ENCODE measurements around the gene TOX2. TPM values are rescaled to one million over a fixed set of nuclear protein-coding genes. Genes with fewer than 3 reads are reported as not detected.

The TOX2 gene
- total RNA-seq, 5 donors from 2014 or later (not counting 1 experiment from before 2014, with no cell fraction given) = 0.38 to 3.0 (median 1.6) TPM

DNA sequence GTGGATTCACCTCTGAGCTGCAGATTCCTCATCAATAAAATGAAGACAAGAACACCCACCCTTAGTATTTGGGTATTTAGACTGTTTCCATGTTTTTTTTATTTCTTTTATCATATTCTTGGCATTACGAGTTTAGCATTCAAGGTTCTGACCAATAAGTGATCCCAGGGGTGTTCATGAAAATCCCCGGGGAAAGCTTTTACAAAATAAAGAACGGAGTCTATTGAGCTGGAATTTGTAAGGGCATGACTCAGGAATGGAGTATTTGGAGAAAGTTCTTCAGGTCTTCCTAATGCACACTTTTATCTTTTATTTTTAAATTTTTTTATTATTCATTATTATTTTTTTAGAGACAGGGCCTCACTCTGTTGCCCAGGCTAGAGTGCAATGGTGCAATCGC lies 19.4 kb upstream of the TOX2 start:
- no CpG with 5 or more reads among the region's 4 CpGs for WGBS (ENCODE audit: insufficient coverage)
- ATAC-seq (replicated peaks in 1 of 4) (no peak), DNase-seq (no peak)
- Histone ChIP-seq H3K36me3 (ENCODE audit: control insufficient read depth in 2 of 2, extremely low read depth in 1 of 2, insufficient read depth in 1 of 2, low read length in 1 of 2) (no peaks in the 10 kb centered on the region), H3K4me1 (ENCODE audit: control insufficient read depth in 1 of 2, extremely low read depth in 1 of 2, insufficient read depth in 2 of 2, low read length in 2 of 2) (no peaks in the 10 kb centered on the region), H3K4me3 (ENCODE audit: control insufficient read depth in 1 of 2, extremely low read depth in 1 of 2, low read length in 1 of 2) (no peak overlapping the region), H3K27ac (ENCODE audit: low read length) (no peak overlapping the region), H3K27me3 (replicated peaks in 1 of 2; ENCODE audit: control insufficient read depth in 2 of 2, extremely low read depth in 1 of 2, insufficient read depth in 2 of 2, low read length in 1 of 2) (peaks cover 0 to 17% of the 10 kb centered on the region in 2 experiments), H3K9me3 (peaks cover 2% of the 10 kb centered on the region)
- Mint-ChIP-seq H3K27me3 (peaks cover 0 to 8% of the 10 kb centered on the region in 2 donors), H3K27ac (no peak overlapping the region), H3K36me3 (no peaks in the 10 kb centered on the region), H3K9me3 (peaks cover 11 to 26% (median 15%) of the 10 kb centered on the region in 3 donors), H3K4me1 (no peaks in the 10 kb centered on the region), H3K4me3 (no peak overlapping the region)
- CTCF ChIA-PET = no interaction called here
- POLR2A ChIA-PET = no interaction called here

DNA sequence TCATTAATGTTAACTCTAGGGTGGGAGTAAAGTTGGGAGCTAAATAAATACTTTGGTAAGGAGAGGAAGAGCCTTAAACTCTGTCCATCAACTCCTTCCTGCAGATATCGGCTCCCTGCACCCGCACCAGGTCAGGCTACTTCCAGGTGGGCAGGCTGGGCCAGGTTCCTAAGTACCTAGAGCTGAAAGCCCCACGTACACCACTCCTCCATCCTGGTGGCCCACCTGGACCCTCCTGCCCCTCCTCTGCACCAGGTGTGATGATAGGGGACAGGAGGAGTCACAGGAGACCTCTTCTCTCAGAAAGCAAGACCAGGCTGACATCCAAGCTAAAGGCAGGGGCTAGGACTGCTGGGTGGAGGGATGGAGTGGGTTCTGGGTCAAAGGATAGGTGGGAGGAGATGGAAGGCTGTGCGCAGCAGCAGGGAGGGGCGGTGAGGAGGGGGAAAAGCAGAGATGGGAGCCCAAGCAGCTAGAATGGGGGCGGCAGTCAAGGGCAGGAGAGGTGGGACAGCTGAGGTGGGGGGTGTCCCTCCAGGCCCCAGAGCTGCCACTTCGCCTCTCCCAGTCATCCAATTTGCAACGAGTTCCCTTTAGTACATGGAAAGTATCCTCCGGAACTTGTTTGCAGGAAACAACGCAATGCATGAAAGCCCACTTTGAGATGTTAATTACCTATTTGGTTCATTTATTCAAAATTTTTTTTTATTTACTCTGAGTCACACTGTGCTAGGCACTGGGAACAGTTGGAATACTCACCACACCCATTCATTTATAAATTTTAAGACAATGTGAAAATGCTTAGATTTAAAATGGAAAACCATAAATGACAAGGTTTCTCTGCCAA lies 15.2 kb upstream of the TOX2 start:
- Mint-ChIP-seq H3K9me3 (peaks cover 0 to 8% (median 3%) of the 10 kb centered on the region in 3 donors), H3K4me3 (no peak overlapping the region), H3K4me1 (peaks cover 0 to 12% (median 0%) of the 10 kb centered on the region in 3 donors), H3K27ac (no peak overlapping the region), H3K27me3 (peaks cover 0 to 7% of the 10 kb centered on the region in 2 donors), H3K36me3 (no peaks in the 10 kb centered on the region)
- H3K4me3 ChIP-seq (ENCODE audit: control insufficient read depth in 1 of 2, extremely low read depth in 1 of 2, low read length in 1 of 2) = no peak overlapping the region
- ChIA-PET POLR2A (interaction anchor here in 1 of 2 donors (0.7 kb wide), 1 partner anchor 393 kb away, joined by 3 read pairs; no protein-coding TSS in a partner anchor), CTCF (no interaction called here)
- no peaks in the 10 kb centered on the region for H3K4me1 ChIP-seq (ENCODE audit: control insufficient read depth in 1 of 2, extremely low read depth in 1 of 2, insufficient read depth in 2 of 2, low read length in 2 of 2)
- peaks cover 0 to 17% of the 10 kb centered on the region in 2 experiments for H3K27me3 ChIP-seq (replicated peaks in 1 of 2; ENCODE audit: control insufficient read depth in 2 of 2, extremely low read depth in 1 of 2, insufficient read depth in 2 of 2, low read length in 1 of 2)
- no peaks in the 10 kb centered on the region for H3K36me3 ChIP-seq (ENCODE audit: control insufficient read depth in 2 of 2, extremely low read depth in 1 of 2, insufficient read depth in 1 of 2, low read length in 1 of 2)
- DNase-seq (no peak), ATAC-seq (replicated peaks in 1 of 4) (no peak)
- H3K9me3 ChIP-seq = no peaks in the 10 kb centered on the region
- H3K27ac ChIP-seq (ENCODE audit: low read length) = no peak overlapping the region
- WGBS (ENCODE audit: insufficient coverage) = 76% methylated on average over 3 of the region's 10 CpGs

- WGBS (ENCODE audit: insufficient coverage) = 80% methylated on average over 2 of the region's 5 CpGs
- CTCF ChIA-PET = interaction anchor here in 1 of 2 donors (0.7 kb wide), 1 partner anchor 127 kb away, joined by 7 read pairs; no protein-coding TSS in a partner anchor
- H3K9me3 ChIP-seq = no peaks in the 10 kb centered on the region
- POLR2A ChIA-PET = no interaction called here
- DNase-seq (no peak), ATAC-seq (replicated peaks in 1 of 4) (no peak)
- Mint-ChIP-seq H3K27me3 (peaks cover 0 to 6% of the 10 kb centered on the region in 2 donors), H3K36me3 (no peaks in the 10 kb centered on the region), H3K4me1 (peaks cover 0 to 12% (median 0%) of the 10 kb centered on the region in 3 donors), H3K27ac (no peak overlapping the region), H3K4me3 (no peak overlapping the region), H3K9me3 (peaks cover 0 to 8% (median 3%) of the 10 kb centered on the region in 3 donors)
- no peaks in the 10 kb centered on the region for H3K4me1 ChIP-seq (ENCODE audit: control insufficient read depth in 1 of 2, extremely low read depth in 1 of 2, insufficient read depth in 2 of 2, low read length in 2 of 2)
- H3K27ac ChIP-seq (ENCODE audit: low read length) = no peak overlapping the region
- no peak overlapping the region for H3K4me3 ChIP-seq (ENCODE audit: control insufficient read depth in 1 of 2, extremely low read depth in 1 of 2, low read length in 1 of 2)
- peaks cover 0 to 17% of the 10 kb centered on the region in 2 experiments for H3K27me3 ChIP-seq (replicated peaks in 1 of 2; ENCODE audit: control insufficient read depth in 2 of 2, extremely low read depth in 1 of 2, insufficient read depth in 2 of 2, low read length in 1 of 2)
- no peaks in the 10 kb centered on the region for H3K36me3 ChIP-seq (ENCODE audit: control insufficient read depth in 2 of 2, extremely low read depth in 1 of 2, insufficient read depth in 1 of 2, low read length in 1 of 2)
These were observed 14.6 kb upstream of the TOX2 start for GRCh38 chr20:43900121-43900466.

- Mint-ChIP-seq H3K27ac (no peak overlapping the region), H3K4me3 (no peak overlapping the region), H3K9me3 (peaks cover 0 to 8% (median 3%) of the 10 kb centered on the region in 3 donors), H3K36me3 (no peaks in the 10 kb centered on the region), H3K27me3 (peaks cover 0 to 6% of the 10 kb centered on the region in 2 donors), H3K4me1 (peaks cover 0 to 12% (median 0%) of the 10 kb centered on the region in 3 donors)
- Histone ChIP-seq H3K27ac (ENCODE audit: low read length) (no peak overlapping the region), H3K9me3 (no peaks in the 10 kb centered on the region), H3K27me3 (replicated peaks in 1 of 2; ENCODE audit: control insufficient read depth in 2 of 2, extremely low read depth in 1 of 2, insufficient read depth in 2 of 2, low read length in 1 of 2) (peaks cover 0 to 17% of the 10 kb centered on the region in 2 experiments), H3K4me1 (ENCODE audit: control insufficient read depth in 1 of 2, extremely low read depth in 1 of 2, insufficient read depth in 2 of 2, low read length in 2 of 2) (no peaks in the 10 kb centered on the region), H3K36me3 (ENCODE audit: control insufficient read depth in 2 of 2, extremely low read depth in 1 of 2, insufficient read depth in 1 of 2, low read length in 1 of 2) (no peaks in the 10 kb centered on the region), H3K4me3 (ENCODE audit: control insufficient read depth in 1 of 2, extremely low read depth in 1 of 2, low read length in 1 of 2) (no peak overlapping the region)
- DNase-seq (no peak), ATAC-seq (replicated peaks in 1 of 4) (no peak)
- CTCF ChIA-PET = interaction anchor here in 1 of 2 donors (0.7 kb wide), 1 partner anchor 127 kb away, joined by 7 read pairs; no protein-coding TSS in a partner anchor
- POLR2A ChIA-PET = no interaction called here
- 33% methylated on average over 1 of the region's 4 CpGs for WGBS (ENCODE audit: insufficient coverage)
These were observed 14.2 kb upstream of the TOX2 start for GRCh38 chr20:43900496-43900895.

DNA sequence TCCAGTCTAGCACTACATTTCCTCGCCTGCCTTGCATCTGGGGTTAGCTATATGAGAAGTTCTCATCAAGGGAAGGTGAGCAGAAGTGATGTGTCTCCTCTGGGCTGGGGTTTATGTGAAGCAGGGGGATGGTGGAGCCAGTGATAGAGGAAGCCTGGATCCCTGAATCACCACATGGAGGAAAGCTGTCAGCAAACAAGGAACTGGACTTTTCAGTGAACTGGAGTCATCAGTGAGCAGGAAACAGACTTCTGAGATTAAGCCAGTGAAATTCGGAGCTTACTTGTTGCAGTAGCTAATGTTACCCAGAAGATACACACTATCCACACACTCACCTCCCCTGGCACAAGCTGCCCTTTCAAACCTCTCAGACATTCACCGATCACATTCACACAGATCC lies 13.4 kb upstream of the TOX2 start:
- Histone ChIP-seq H3K4me1 (ENCODE audit: control insufficient read depth in 1 of 2, extremely low read depth in 1 of 2, insufficient read depth in 2 of 2, low read length in 2 of 2) (no peaks in the 10 kb centered on the region), H3K27me3 (replicated peaks in 1 of 2; ENCODE audit: control insufficient read depth in 2 of 2, extremely low read depth in 1 of 2, insufficient read depth in 2 of 2, low read length in 1 of 2) (peaks cover 0 to 17% of the 10 kb centered on the region in 2 experiments), H3K36me3 (ENCODE audit: control insufficient read depth in 2 of 2, extremely low read depth in 1 of 2, insufficient read depth in 1 of 2, low read length in 1 of 2) (no peaks in the 10 kb centered on the region), H3K27ac (ENCODE audit: low read length) (no peak overlapping the region), H3K9me3 (no peaks in the 10 kb centered on the region), H3K4me3 (ENCODE audit: control insufficient read depth in 1 of 2, extremely low read depth in 1 of 2, low read length in 1 of 2) (no peak overlapping the region)
- WGBS (ENCODE audit: insufficient coverage) = 100% methylated on average over 3 of the region's 3 CpGs
- no peak overlapping the region for H3K27ac Mint-ChIP-seq
- ChIA-PET POLR2A (no interaction called here), CTCF (no interaction called here)
- H3K36me3 Mint-ChIP-seq = no peaks in the 10 kb centered on the region
- peaks cover 0 to 3% of the 10 kb centered on the region in 2 donors for H3K27me3 Mint-ChIP-seq
- H3K4me3 Mint-ChIP-seq = no peak overlapping the region
- H3K4me1 Mint-ChIP-seq = peaks cover 0 to 12% (median 0%) of the 10 kb centered on the region in 3 donors
- DNase-seq (no peak), ATAC-seq (replicated peaks in 1 of 4) (no peak)
- H3K9me3 Mint-ChIP-seq = peaks cover 0 to 8% (median 3%) of the 10 kb centered on the region in 3 donors

DNA sequence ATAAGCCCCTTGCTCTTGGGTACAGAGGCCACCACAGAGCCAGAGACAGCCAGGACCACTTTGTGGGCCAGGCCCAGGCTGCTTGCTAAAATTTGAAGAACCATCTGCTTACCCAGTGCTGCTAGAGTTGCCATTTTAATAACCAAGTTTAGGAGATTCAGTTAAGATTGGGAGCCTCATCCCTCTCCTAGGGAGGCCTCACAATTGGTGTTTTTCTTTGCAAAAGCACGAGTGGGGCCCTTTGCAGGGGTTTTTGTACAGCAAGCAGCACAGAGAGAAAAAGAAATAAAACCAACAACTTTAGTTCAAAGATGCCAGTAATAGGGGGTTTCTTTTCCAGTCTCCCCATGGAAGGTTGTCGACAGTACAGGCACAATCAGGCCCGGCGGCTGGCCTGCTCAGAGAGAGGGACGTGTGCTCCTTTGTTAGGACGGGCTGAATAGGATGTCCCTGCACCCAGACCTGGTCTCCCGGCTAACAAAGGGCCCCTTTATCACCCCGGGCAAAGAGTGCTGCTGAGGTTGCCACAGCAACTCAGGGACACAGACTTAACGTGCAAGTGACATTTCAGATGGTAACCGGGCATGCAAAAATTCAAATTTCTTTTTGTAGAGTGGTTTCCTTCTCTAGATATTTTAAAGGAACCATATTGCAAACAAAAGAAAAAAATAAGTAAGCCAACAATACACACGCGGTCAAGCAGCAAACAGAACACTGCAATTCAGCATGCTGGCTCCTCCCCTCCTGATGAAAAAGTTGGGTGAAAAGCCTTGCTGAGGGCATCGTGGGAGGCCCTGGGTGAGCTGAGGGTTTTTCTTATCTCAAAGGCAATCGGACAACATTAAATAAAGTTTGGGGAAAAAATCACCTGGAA lies 10.5 kb upstream of the TOX2 start:
- Mint-ChIP-seq H3K4me1 (peaks cover 0 to 12% (median 0%) of the 10 kb centered on the region in 3 donors), H3K4me3 (no peak overlapping the region), H3K27ac (no peak overlapping the region), H3K9me3 (peaks cover 7 to 17% (median 7%) of the 10 kb centered on the region in 3 donors), H3K27me3 (no peaks in the 10 kb centered on the region), H3K36me3 (no peaks in the 10 kb centered on the region)
- ATAC-seq (replicated peaks in 1 of 4) (no peak), DNase-seq (no peak)
- WGBS (ENCODE audit: insufficient coverage) = 85% methylated on average over 6 of the region's 14 CpGs
- no peak overlapping the region for H3K27ac ChIP-seq (ENCODE audit: low read length)
- no peak overlapping the region for H3K4me3 ChIP-seq (ENCODE audit: control insufficient read depth in 1 of 2, extremely low read depth in 1 of 2, low read length in 1 of 2)
- H3K4me1 ChIP-seq (ENCODE audit: control insufficient read depth in 1 of 2, extremely low read depth in 1 of 2, insufficient read depth in 2 of 2, low read length in 2 of 2) = no peaks in the 10 kb centered on the region
- no peaks in the 10 kb centered on the region for H3K9me3 ChIP-seq
- peaks cover 2 to 7% of the 10 kb centered on the region in 2 experiments for H3K27me3 ChIP-seq (replicated peaks in 1 of 2; ENCODE audit: control insufficient read depth in 2 of 2, extremely low read depth in 1 of 2, insufficient read depth in 2 of 2, low read length in 1 of 2)
- POLR2A ChIA-PET = no interaction called here
- CTCF ChIA-PET = no interaction called here
- no peaks in the 10 kb centered on the region for H3K36me3 ChIP-seq (ENCODE audit: control insufficient read depth in 2 of 2, extremely low read depth in 1 of 2, insufficient read depth in 1 of 2, low read length in 1 of 2)
